ENCODE measurements around the gene CACTIN.

DNA sequence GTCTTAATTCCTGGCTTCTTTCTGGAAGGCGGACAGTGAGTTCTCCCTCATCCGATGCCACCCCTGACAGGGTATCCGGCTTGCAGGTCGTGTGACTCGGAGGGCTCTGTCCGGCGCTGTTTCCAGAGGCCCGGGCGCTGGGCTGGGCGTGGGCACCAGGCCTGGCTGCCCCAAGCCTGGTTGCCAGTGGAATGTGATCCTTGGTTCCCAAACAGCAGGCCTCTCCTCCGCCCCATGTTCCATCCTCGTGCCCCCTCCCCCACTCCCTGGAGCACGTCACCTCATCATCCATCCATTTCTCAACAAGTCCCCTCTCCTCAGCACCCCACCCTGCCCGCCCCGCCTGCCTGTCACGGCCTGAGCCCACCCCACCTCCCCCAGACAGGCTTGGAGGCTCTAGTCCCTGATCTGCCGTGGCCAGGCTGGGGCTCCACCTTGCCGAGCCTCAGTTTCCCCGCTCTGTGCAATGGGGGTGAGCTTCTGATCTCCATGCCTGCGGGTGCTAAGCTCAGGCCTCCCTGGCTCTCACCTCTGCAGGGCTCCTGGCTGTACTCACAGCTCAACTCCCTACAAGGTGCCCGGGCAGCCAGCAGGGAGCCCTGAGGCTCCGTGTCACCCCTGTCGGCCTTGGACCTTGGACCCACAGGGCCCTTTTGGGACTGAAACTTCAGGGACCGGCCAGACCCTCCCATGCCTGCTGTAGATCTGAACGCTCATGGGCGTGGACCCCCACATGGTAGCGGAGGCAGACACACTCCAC lies 22.2 kb downstream of the CACTIN start:
- TF ChIP-seq YY1 (IDR thresholded peaks at IDR 0.05; ENCODE audit: insufficient read depth, insufficient read length) (no peak), SUZ12 (IDR thresholded peaks at IDR 0.05; ENCODE audit: extremely low read depth, insufficient read depth, insufficient read length) (no peak), ZNF274 (IDR thresholded peaks at IDR 0.05; ENCODE audit: low read depth, low read length) (no peak)
